BJ (cell line): ENCODE results near the gene APCDD1L. TPM values are rescaled to one million over a fixed set of nuclear protein-coding genes. Genes with fewer than 3 reads are reported as not detected.

Experiments
- CTCF ChIA-PET: fragments of 350-600 bp; formaldehyde crosslinking; extraction: SDS; loops from one replicate; lab custom pipeline; 2021; ENCODE audit warnings: antibody characterized with exemption, inconsistent platforms; lab: Yijun Ruan, JAX
- POLR2A ChIA-PET: fragments of 300-600 bp; sonication (Branson Sonifier 250); formaldehyde crosslinking; extraction: SDS; loops from one replicate; lab custom pipeline; 2021; ENCODE audit warnings: antibody characterized with exemption; lab: Charles Lee
- DNase-seq: peaks from one replicate; pipeline ENCODE4 v3.0.0-alpha.2; 2011; ENCODE audit warnings: low read depth
- H3K27me3 ChIP-seq: 2 replicates; pipeline ENCODE4 v1.6.0; 2011; ENCODE audit warnings: low read length; ENCODE audit not compliant: control insufficient read depth, insufficient read depth
- H3K36me3 ChIP-seq: 2 replicates; pipeline ENCODE4 v1.5.1; 2011; ENCODE audit warnings: low read length; ENCODE audit not compliant: control insufficient read depth, insufficient read depth
- H3K4me3 ChIP-seq: 2 replicates; pipeline ENCODE4 v1.5.1; 2011; ENCODE audit warnings: low read depth, mild to moderate bottlenecking, control low read depth, low read length
- CTCF ChIP-seq: IDR thresholded peaks from 2 replicates; pipeline ENCODE4 v1.5.1; 2011; ENCODE audit warnings: low read depth, mild to moderate bottlenecking, control low read depth, inconsistent platforms, low read length, moderate library complexity; ENCODE audit not compliant: insufficient read depth
- polyA plus RNA-seq: library from polyadenylated mRNA; depleted of rRNA; stranded (reverse); fragments of >200 nt; gene quantifications from 2 replicates; pipeline ENCODE4 v1.2.3, GENCODE V29; 2011

Gene APCDD1L
- polyA plus RNA-seq, 1 experiment = 2.5 TPM

DNA sequence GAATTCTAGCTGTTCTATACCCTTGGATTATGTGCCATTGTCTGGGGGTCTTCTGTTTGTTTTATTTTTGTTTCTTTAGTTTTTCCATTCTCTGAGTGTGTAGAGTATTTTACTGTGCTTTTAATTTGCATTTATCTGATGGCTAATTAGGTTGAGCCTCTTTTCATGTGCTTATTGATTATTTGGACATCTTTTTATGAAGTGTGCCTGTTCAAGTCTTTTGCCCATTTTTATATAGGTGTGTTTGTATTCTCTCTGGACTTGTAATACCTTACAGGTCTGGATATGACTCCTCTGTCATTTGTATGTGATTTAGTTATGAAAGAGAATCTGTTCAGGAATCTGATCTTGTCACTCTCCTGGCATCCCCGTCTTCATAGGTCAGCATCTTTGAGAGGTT, 22.6 kb upstream of the APCDD1L start:
- Histone ChIP-seq H3K27me3 (no peaks in the 10 kb centered on the region), H3K36me3 (no peaks in the 10 kb centered on the region), H3K4me3 (no peak overlapping the region)
- POLR2A ChIA-PET = no interaction called here
- CTCF ChIA-PET = interaction anchor here (1.0 kb wide), 1 partner anchor 11 kb away, joined by 3 read pairs; no protein-coding TSS in a partner anchor
- DNase-seq = no peak
- TF ChIP-seq CTCF = no peak

DNA sequence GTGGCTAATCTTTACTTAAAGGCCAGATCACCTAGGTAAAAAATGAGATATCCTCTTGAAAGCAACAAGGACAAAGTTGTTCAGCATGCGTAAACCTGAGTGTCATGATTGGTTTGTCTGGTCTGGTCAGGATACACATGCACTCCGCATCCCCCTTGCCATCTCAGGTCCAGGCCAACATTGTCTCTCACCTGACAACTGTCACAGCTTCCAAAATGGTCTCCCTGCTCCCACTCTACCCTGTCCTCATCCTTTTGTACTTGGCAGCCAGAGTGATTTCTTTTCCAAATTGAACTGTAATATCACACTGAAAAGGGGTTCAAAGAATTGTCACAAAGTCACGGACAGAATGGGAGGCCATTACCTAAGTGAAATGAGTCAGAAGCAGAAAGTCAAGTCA, 21.1 kb upstream of the APCDD1L start:
- TF ChIP-seq CTCF = no peak
- Histone ChIP-seq H3K4me3 (no peak overlapping the region), H3K27me3 (no peaks in the 10 kb centered on the region), H3K36me3 (no peaks in the 10 kb centered on the region)
- DNase-seq = no peak
- ChIA-PET POLR2A (no interaction called here), CTCF (no interaction called here)

GRCh38 chr20:58531657-58532056, 16.5 kb upstream of the APCDD1L start:
- CTCF ChIA-PET = interaction anchor here (2.0 kb wide), 1 partner anchor 16 kb away, joined by 4 read pairs; no protein-coding TSS in a partner anchor
- DNase-seq = no peak
- Histone ChIP-seq H3K36me3 (no peaks in the 10 kb centered on the region), H3K27me3 (no peaks in the 10 kb centered on the region), H3K4me3 (no peak overlapping the region)
- TF ChIP-seq CTCF = no peak
- POLR2A ChIA-PET = no interaction called here

DNA sequence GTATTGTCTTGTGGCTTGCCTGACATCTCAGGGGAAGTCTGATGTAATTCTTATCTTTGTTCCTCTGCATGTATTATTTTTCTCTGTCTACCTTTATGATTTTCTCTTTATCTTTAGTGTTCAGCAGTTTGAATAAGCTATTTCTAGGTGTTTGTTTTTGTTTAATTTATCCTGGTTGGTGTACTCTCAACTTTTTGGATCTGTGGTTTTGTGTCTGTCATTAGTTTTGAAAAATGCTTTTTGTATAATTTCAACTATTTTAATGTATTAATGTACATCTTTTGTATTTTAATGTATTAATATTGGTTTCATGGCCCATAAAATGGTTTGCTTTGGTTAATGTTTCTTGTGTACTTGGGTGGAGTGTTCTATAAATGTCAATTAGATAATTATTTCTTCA, 15.9 kb upstream of the APCDD1L start:
- Histone ChIP-seq H3K4me3 (no peak overlapping the region), H3K27me3 (no peaks in the 10 kb centered on the region), H3K36me3 (no peaks in the 10 kb centered on the region)
- CTCF ChIA-PET = interaction anchor here (2.0 kb wide), 1 partner anchor 17 kb away, joined by 4 read pairs; no protein-coding TSS in a partner anchor
- no peak for DNase-seq
- no peak for TF ChIP-seq CTCF
- POLR2A ChIA-PET = no interaction called here

DNA sequence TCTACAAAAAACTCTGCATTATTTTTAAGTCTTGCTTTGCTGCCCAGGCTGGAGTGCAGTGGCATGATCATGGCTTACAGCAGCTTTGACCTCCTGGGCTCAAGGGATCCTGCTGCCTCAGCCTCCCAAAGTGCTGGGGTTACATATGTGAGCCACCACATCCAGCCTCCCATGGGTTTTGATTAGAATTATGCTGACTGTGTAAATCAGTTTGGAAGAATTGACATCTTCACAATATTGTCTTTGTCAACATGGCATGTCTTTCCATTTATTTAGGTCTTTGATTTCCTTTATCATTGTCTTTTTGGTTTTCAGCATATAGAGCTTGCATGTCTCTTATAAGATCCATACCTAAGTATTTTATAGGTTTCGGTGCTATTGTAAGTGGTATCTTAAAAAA, 13.2 kb upstream of the APCDD1L start:
- Histone ChIP-seq H3K27me3 (no peaks in the 10 kb centered on the region), H3K4me3 (no peak overlapping the region), H3K36me3 (no peaks in the 10 kb centered on the region)
- ChIA-PET CTCF (interaction anchor here (1.0 kb wide), 1 partner anchor 26 kb away, joined by 4 read pairs; no protein-coding TSS in a partner anchor), POLR2A (no interaction called here)
- DNase-seq = no peak
- TF ChIP-seq CTCF = no peak
